IPS-20b (cell line): ENCODE measurements around the gene IGFALS.

ENCODE experiments used
- H3K27ac ChIP-seq: one replicate; pipeline ENCODE4 v1.5.1; 2013; ENCODE audit warnings: low read length
- H3K27me3 ChIP-seq: 2 replicates; pipeline ENCODE4 v1.6.1; 2013; ENCODE audit warnings: mild to moderate bottlenecking, low read length, inconsistent platforms; ENCODE audit not compliant: insufficient read depth
- H3K36me3 ChIP-seq: 2 replicates; pipeline ENCODE4 v1.6.1; 2013; ENCODE audit warnings: low read depth, mild to moderate bottlenecking, inconsistent platforms, low read length, moderate library complexity; ENCODE audit not compliant: insufficient read depth
- H3K4me1 ChIP-seq: 2 replicates; pipeline ENCODE4 v1.6.1; 2013; ENCODE audit warnings: mild to moderate bottlenecking, control low read depth, inconsistent platforms, low read length, moderate library complexity; ENCODE audit not compliant: insufficient read depth
- H3K4me3 ChIP-seq: 2 replicates; pipeline ENCODE4 v1.5.1; 2013; ENCODE audit warnings: mild to moderate bottlenecking, low read length, inconsistent platforms
- H3K9ac ChIP-seq: 2 replicates; pipeline ENCODE4 v1.6.1; 2013; ENCODE audit warnings: low read depth, mild to moderate bottlenecking, inconsistent platforms, low read length, moderate library complexity
- H3K9me3 ChIP-seq: 2 replicates; pipeline ENCODE4 v1.6.1; 2013; ENCODE audit warnings: mild to moderate bottlenecking, low read depth, low read length, inconsistent platforms; ENCODE audit not compliant: insufficient read depth

The IGFALS gene

GRCh38 chr16:1772362-1772907, 21.1 kb downstream of the IGFALS start, which contains the start of gene EME2:
Gene EME2, plus strand, starts transcription at chr16:1772810. Its CDS starts 418 bp downstream, at chr16:1773228.
- Histone ChIP-seq H3K9ac (peak within 1 kb of the TSS; percentile 96), H3K9me3 (no peaks in the 10 kb centered on the region), H3K27me3 (no peaks in the 10 kb centered on the region), H3K36me3 (peaks cover 27% of the 10 kb centered on the region), H3K27ac (peak within 1 kb of the TSS; percentile 85), H3K4me1 (no peaks in the 10 kb centered on the region; the same call in 1 of the 2 replicates), H3K4me3 (peak within 1 kb of the TSS; percentile 94)

GRCh38 chr16:1771864-1772361, 21.6 kb downstream of the IGFALS start:
- no peaks in the 10 kb centered on the region for H3K27me3 ChIP-seq
- H3K9me3 ChIP-seq, result no peaks in the 10 kb centered on the region
- H3K4me3 ChIP-seq, result peak overlapping the region; percentile 94
- peaks cover 27% of the 10 kb centered on the region for H3K36me3 ChIP-seq
- no peaks in the 10 kb centered on the region; the same call in 1 of the 2 replicates for H3K4me1 ChIP-seq
- H3K27ac ChIP-seq, result peak overlapping the region; percentile 85
- H3K9ac ChIP-seq, result peak overlapping the region; percentile 96

GRCh38 chr16:1771188-1771863, 22.2 kb downstream of the IGFALS start, which contains the start of gene NME3:
Gene NME3, minus strand, starts transcription at chr16:1771543. Its CDS starts 9 bp downstream, at chr16:1771534.
- no peaks in the 10 kb centered on the region for H3K27me3 ChIP-seq
- no peaks in the 10 kb centered on the region for H3K9me3 ChIP-seq
- H3K4me3 ChIP-seq, result peak within 1 kb of the TSS; percentile 94
- H3K9ac ChIP-seq, result peak within 1 kb of the TSS; percentile 96
- H3K27ac ChIP-seq, result peak within 1 kb of the TSS; percentile 85
- H3K4me1 ChIP-seq, result no peaks in the 10 kb centered on the region; the same call in 1 of the 2 replicates
- peaks cover 22% of the 10 kb centered on the region for H3K36me3 ChIP-seq

GRCh38 chr16:1770328-1771187, 22.9 kb downstream of the IGFALS start:
- H3K27ac ChIP-seq, result no peak overlapping the region
- H3K27me3 ChIP-seq, result no peaks in the 10 kb centered on the region
- peaks cover 21% of the 10 kb centered on the region for H3K36me3 ChIP-seq
- H3K4me3 ChIP-seq, result peak overlapping the region; percentile 94
- no peaks in the 10 kb centered on the region; the same call in 1 of the 2 replicates for H3K4me1 ChIP-seq
- H3K9ac ChIP-seq, result peak overlapping the region; percentile 96
- H3K9me3 ChIP-seq, result no peaks in the 10 kb centered on the region

- peak overlapping the region; percentile 94; the same call in 1 of the 2 replicates for H3K4me3 ChIP-seq
Measured at GRCh38 chr16:1769402-1770300, 23.9 kb downstream of the IGFALS start.

GRCh38 chr16:1768767-1769401, 24.6 kb downstream of the IGFALS start:
- Histone ChIP-seq H3K27ac (no peak overlapping the region), H3K9ac (no peak overlapping the region), H3K36me3 (peaks cover 17% of the 10 kb centered on the region; the same call in 1 of the 2 replicates)

More at GRCh38 chr16:1769402-1770300, 23.9 kb downstream of the IGFALS start:
- Histone ChIP-seq H3K27ac (no peak overlapping the region), H3K9me3 (no peaks in the 10 kb centered on the region), H3K9ac (peak overlapping the region; percentile 96; the same call in 1 of the 2 replicates), H3K36me3 (peaks cover 17% of the 10 kb centered on the region; the same call in 1 of the 2 replicates), H3K27me3 (no peaks in the 10 kb centered on the region), H3K4me1 (no peaks in the 10 kb centered on the region; the same call in 1 of the 2 replicates)

GRCh38 chr16:1768061-1768766, 25.3 kb downstream of the IGFALS start:
- Histone ChIP-seq H3K36me3 (peaks cover 17% of the 10 kb centered on the region; the same call in 1 of the 2 replicates), H3K27me3 (no peaks in the 10 kb centered on the region), H3K9ac (no peak overlapping the region), H3K9me3 (no peaks in the 10 kb centered on the region), H3K4me1 (peaks cover 4% of the 10 kb centered on the region; the same call in 1 of the 2 replicates), H3K4me3 (no peak overlapping the region), H3K27ac (no peak overlapping the region)

More at GRCh38 chr16:1768767-1769401, 24.6 kb downstream of the IGFALS start:
- Histone ChIP-seq H3K4me1 (peaks cover 4% of the 10 kb centered on the region; the same call in 1 of the 2 replicates), H3K9me3 (no peaks in the 10 kb centered on the region), H3K27me3 (no peaks in the 10 kb centered on the region), H3K4me3 (no peak overlapping the region)

- no peak overlapping the region for H3K27ac ChIP-seq
- H3K9me3 ChIP-seq, result no peaks in the 10 kb centered on the region
- no peak overlapping the region for H3K4me3 ChIP-seq
- H3K9ac ChIP-seq, result no peak overlapping the region
- peaks cover 17% of the 10 kb centered on the region; the same call in 1 of the 2 replicates for H3K36me3 ChIP-seq
- no peaks in the 10 kb centered on the region for H3K27me3 ChIP-seq
- H3K4me1 ChIP-seq, result peaks cover 4% of the 10 kb centered on the region; the same call in 1 of the 2 replicates
Measured at GRCh38 chr16:1767116-1767994, 26.1 kb downstream of the IGFALS start.

- no peaks in the 10 kb centered on the region for H3K9me3 ChIP-seq
- H3K27ac ChIP-seq, result no peak overlapping the region
- H3K9ac ChIP-seq, result no peak overlapping the region
- no peak overlapping the region for H3K4me3 ChIP-seq
- H3K27me3 ChIP-seq, result no peaks in the 10 kb centered on the region
- peaks cover 17% of the 10 kb centered on the region; the same call in 1 of the 2 replicates for H3K36me3 ChIP-seq
- H3K4me1 ChIP-seq, result peaks cover 4% of the 10 kb centered on the region; the same call in 1 of the 2 replicates
Measured at GRCh38 chr16:1766701-1767100, 26.8 kb downstream of the IGFALS start.
